ENCODE data around the gene C16orf87.

Gene C16orf87

DNA sequence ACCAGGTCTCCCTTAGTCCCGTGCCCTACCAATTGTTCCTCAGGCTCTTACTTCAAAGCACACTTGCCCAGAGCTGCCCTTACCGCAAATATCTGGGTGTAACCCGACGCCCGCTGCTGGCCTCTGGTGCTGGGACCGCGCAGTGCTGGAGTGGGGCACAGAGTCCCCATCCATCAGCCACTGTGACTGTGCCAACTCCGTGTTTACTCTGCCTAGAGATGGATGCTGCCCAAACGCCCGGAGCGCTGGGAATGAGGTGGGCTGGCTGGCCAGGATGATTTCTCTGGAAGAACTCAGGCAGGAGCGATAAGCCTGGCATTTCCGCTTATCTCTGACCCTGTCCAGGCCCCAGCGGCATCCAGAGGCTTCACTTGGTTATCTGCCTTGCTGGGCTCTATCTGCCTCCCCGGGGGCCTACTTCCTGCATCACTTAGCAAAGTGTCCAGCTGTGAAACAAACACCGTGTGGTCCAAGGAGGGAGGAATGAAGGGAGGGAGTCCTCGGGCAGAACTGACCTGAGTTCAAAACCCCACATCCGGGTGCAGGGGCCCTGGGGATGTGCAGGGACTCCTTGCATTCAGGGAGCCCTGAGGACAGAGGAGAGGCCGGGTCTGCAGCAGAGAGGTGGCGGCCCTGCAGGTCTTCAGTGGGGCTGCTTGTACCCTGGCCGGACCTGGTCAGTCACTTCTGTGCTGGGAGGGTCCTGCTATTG lies 73.5 kb downstream of the C16orf87 start:
- DNase-seq (ENCODE audit: low read depth in 3 of 3, low spot score in 1 of 3) = no peak

DNA sequence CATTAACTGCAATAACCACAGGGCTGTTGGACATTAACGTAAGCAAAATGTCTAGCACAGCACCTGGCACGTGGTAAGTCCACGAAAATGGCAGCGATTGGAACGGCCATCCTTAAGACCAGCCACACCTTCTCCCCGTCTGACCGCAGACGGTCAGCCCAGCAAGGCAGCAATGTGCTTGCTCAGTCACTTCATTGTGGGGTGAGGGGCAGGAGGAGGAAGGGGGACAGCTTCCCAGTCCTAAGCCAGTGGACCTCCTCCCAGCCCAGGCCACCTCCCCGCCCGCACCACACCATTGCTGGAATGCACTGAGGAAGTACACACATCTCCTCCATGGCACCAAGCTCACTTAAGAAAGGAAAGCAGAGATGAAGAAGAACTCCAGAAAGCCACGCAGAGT lies 74.2 kb downstream of the C16orf87 start:
- DNase-seq (ENCODE audit: low read depth in 3 of 3, low spot score in 1 of 3) = no peak

DNA sequence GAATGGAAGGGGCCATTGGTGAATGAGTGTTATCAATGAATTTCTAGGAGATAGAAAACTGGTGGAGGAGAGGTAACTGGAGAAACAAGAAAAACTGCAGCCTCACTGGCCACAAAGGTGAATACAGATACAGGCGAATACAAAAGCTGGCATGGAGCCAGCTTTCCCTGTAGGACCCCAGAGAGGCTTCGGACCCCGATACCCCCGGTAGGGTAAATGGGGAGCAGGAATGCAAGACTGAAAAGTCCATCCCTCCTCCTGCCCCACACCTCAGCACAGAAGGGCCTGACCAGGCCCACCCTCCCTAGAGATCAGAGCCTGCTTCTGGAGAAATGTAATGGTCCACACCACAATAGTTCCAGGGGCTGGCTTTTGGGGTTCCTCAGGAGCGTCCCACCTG lies 78.0 kb downstream of the C16orf87 start:
- DNase-seq (ENCODE audit: low read depth in 3 of 3, low spot score in 1 of 3) = no peak

DNA sequence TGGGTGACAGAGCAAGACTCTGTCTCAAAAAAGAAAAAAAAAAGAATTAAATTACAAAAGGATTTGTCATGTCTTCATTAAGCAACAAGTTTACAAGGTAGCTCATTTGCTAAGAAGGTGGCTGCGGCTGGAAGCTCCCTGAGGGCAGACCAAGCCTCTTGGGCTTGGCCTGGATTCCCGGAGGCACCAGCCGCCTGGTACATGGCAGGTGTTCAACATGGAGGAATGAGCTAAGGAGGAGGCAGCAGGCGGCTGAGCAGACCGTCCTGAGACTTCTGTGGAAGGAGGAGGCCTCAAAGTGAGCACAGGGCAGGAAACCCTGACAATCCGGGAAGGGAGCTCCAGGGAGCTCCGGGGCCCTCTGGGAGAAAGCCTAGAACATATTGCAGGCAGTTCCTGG lies 79.6 kb downstream of the C16orf87 start:
- no peak for DNase-seq (ENCODE audit: low read depth in 3 of 3, low spot score in 1 of 3)

DNA sequence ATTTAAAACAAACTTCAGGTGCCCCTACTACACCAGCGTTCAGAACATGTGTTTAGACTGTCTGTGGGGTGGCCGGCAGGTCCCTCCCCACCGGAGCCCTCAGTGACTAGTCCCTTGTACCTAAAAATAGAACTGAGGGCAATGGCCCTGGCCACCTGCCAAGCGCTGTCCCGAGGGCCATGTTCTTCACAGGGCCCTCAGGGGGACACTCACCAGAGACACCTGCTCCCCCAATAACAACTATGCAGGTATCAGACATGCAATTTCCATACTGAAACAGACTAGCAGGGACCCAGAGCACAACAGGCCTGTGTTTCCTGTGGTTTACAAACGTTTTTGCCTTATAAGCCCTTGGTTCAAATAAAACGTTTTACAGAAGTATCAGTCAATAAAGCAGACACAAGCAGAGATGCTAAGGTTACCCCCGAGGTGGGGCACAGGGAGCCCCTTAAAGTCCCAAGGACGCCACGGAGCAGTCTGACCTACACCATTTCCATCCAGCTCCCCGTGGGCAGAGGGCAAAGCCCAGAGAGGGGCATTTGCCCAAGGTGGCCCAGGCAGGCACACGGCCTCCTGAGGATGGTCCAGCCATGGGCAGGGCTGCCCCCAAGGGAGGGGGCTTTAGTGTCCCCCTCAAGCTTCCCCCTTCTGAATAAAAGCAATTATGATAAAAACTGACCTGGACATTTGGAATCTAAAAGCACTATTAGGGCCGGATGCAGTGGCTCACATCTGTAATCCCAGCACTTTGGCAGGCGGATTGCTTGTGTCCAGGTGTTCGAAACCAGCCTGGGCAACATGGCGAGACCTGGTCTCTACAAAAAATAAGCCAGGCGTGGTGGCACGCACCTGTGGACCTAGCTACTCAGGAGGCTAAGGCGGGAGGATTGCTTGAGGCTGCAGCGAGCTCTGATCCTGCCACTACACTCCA lies 81.9 kb downstream of the C16orf87 start:
- DNase-seq (ENCODE audit: low read depth in 3 of 3, low spot score in 1 of 3) = no peak

- DNase-seq (ENCODE audit: low read depth in 3 of 3, low spot score in 1 of 3) = no peak
Observed at GRCh38 chr16:46747777-46748651, 83.0 kb downstream of the C16orf87 start, which contains the start of gene MYLK3. Gene MYLK3 (minus strand): TSS chr16:46748344. CDS start chr16:46748193, 151 bp downstream.

GRCh38 chr16:46746821-46747776 lies 83.9 kb downstream of the C16orf87 start:
- DNase-seq (ENCODE audit: low read depth in 3 of 3, low spot score in 1 of 3) = no peak
